ENCODE data around the gene GALNT12. TPM values are rescaled to one million over a fixed set of nuclear protein-coding genes. Genes with fewer than 3 reads are reported as not detected.

The GALNT12 gene
- total RNA-seq, 1 donor from 2014 or later, result 1.7 TPM

DNA sequence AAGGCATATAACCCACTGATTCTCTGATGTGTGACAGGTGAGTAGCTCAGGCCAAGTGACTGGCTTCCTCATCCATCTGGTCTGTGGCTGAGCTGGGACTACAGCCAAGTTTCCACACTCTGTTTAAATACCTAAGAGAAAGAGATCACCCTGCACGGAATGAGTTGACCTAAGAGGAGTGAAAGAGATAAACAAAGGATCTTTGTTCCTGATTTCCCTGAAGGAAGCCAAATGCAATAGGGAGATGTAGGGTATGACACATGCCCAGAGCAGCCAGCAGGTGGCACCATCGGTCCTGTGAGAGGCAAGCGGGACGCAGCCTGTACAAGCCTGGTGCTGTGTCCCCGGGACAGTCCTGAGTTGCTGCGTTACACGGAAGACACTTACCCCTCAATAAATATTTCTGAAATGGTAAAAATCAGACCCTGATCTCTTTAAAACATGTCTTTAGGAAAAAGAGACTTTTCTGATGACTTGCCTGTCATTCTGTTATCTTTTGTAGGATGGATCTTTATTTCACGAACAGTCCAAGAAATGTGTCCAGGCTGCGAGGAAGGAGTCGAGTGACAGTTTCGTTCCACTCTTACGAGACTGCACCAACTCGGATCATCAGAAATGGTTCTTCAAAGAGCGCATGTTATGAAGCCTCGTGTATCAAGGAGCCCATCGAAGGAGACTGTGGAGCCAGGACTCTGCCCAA, 41.1 kb downstream of the GALNT12 start:
- TF ChIP-seq, protein P1, sequence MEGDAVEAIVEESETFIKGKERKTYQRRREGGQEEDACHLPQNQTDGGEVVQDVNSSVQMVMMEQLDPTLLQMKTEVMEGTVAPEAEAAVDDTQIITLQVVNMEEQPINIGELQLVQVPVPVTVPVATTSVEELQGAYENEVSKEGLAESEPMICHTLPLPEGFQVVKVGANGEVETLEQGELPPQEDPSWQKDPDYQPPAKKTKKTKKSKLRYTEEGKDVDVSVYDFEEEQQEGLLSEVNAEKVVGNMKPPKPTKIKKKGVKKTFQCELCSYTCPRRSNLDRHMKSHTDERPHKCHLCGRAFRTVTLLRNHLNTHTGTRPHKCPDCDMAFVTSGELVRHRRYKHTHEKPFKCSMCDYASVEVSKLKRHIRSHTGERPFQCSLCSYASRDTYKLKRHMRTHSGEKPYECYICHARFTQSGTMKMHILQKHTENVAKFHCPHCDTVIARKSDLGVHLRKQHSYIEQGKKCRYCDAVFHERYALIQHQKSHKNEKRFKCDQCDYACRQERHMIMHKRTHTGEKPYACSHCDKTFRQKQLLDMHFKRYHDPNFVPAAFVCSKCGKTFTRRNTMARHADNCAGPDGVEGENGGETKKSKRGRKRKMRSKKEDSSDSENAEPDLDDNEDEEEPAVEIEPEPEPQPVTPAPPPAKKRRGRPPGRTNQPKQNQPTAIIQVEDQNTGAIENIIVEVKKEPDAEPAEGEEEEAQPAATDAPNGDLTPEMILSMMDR (IDR thresholded peaks at IDR 0.05; ENCODE audit: insufficient read depth, low read depth, low read length), result peak; percentile 98
- TF ChIP-seq EZH2 (IDR thresholded peaks at IDR 0.05; ENCODE audit: insufficient read depth, low read length), result no peak
- H3K27ac Mint-ChIP-seq (ENCODE audit: unreplicated experiment), result no peak overlapping the region
- H3K4me1 Mint-ChIP-seq (ENCODE audit: low read depth, unreplicated experiment), result peaks cover 2% of the 10 kb centered on the region
- Histone ChIP-seq H3K79me2 (ENCODE audit: insufficient read depth, low read length) (no peaks in the 10 kb centered on the region), H4K20me1 (ENCODE audit: insufficient read depth, low read length) (no peaks in the 10 kb centered on the region), H3K4me3 (ENCODE audit: insufficient read depth, low read depth, low read length) (no peak overlapping the region), H3K4me2 (ENCODE audit: low read length) (peak overlapping the region; percentile 67), H3K36me3 (ENCODE audit: insufficient read depth, low read length) (no peaks in the 10 kb centered on the region), H3K4me1 (ENCODE audit: insufficient read depth, low read length) (peaks cover 4% of the 10 kb centered on the region), H3K27ac (ENCODE audit: low read depth, low read length) (no peak overlapping the region), H3K9ac (ENCODE audit: low read length) (peak overlapping the region; percentile 32), H3K9me3 (ENCODE audit: insufficient read depth, low read depth, low read length) (no peaks in the 10 kb centered on the region), H2AFZ (ENCODE audit: low read depth, low read length) (peak overlapping the region; percentile 37), H3K27me3 (ENCODE audit: insufficient read depth, low read length) (peaks cover 4% of the 10 kb centered on the region)
- FAIRE-seq (no peak), DNase-seq (ENCODE audit: low read depth) (peak; percentile 92)
- H3K36me3 Mint-ChIP-seq (ENCODE audit: low read depth, unreplicated experiment), result no peaks in the 10 kb centered on the region
- peaks cover 5% of the 10 kb centered on the region for H3K27me3 Mint-ChIP-seq (ENCODE audit: low read depth, unreplicated experiment)
- H3K9me3 Mint-ChIP-seq (ENCODE audit: unreplicated experiment), result no peaks in the 10 kb centered on the region
- H3K4me3 Mint-ChIP-seq (ENCODE audit: unreplicated experiment), result no peak overlapping the region

DNA sequence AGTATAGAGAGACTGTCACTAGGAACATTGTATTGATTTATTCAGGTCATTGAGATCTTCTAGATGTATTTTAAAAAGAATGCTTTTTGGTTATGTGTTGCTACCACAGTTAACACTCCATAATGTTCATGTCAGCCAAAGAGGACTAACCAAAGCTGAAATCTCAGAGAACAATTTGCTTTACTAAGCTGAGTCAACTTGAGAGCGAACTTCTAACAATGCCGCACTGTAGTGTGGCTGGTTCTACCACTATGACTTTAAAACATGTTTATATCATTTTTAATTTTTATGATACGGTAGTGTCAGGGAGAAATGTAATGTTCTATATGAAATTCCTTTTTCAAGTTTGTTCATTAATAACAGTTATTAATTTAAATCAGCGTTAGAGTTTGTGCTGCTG, 42.1 kb downstream of the GALNT12 start:
- Histone ChIP-seq H4K20me1 (ENCODE audit: insufficient read depth, low read length) (no peaks in the 10 kb centered on the region), H3K27me3 (ENCODE audit: insufficient read depth, low read length) (peaks cover 4% of the 10 kb centered on the region), H3K4me1 (ENCODE audit: insufficient read depth, low read length) (peaks cover 4% of the 10 kb centered on the region), H2AFZ (ENCODE audit: low read depth, low read length) (no peak overlapping the region), H3K4me3 (ENCODE audit: insufficient read depth, low read depth, low read length) (no peak overlapping the region), H3K79me2 (ENCODE audit: insufficient read depth, low read length) (no peaks in the 10 kb centered on the region), H3K9me3 (ENCODE audit: insufficient read depth, low read depth, low read length) (no peaks in the 10 kb centered on the region), H3K36me3 (ENCODE audit: insufficient read depth, low read length) (no peaks in the 10 kb centered on the region), H3K27ac (ENCODE audit: low read depth, low read length) (no peak overlapping the region), H3K4me2 (ENCODE audit: low read length) (no peak overlapping the region), H3K9ac (ENCODE audit: low read length) (no peak overlapping the region)
- Mint-ChIP-seq H3K9me3 (ENCODE audit: unreplicated experiment) (no peaks in the 10 kb centered on the region), H3K4me1 (ENCODE audit: low read depth, unreplicated experiment) (peaks cover 2% of the 10 kb centered on the region), H3K36me3 (ENCODE audit: low read depth, unreplicated experiment) (no peaks in the 10 kb centered on the region), H3K4me3 (ENCODE audit: unreplicated experiment) (no peak overlapping the region), H3K27ac (ENCODE audit: unreplicated experiment) (no peak overlapping the region), H3K27me3 (ENCODE audit: low read depth, unreplicated experiment) (peaks cover 4% of the 10 kb centered on the region)
- TF ChIP-seq EZH2 (IDR thresholded peaks at IDR 0.05; ENCODE audit: insufficient read depth, low read length), result no peak
- TF ChIP-seq, protein P1 (IDR thresholded peaks at IDR 0.05; ENCODE audit: insufficient read depth, low read depth, low read length), result no peak
- no peak for DNase-seq (ENCODE audit: low read depth)
- FAIRE-seq, result no peak
